Cardiac septum (tissue), 1 donor: ENCODE results near the gene RBM6. TPM values are rescaled to one million over a fixed set of nuclear protein-coding genes. Genes with fewer than 3 reads are reported as not detected.
A peak's percentile ranks its signal among the peaks of the same experiment; 100 is the strongest.
"Not testable (repeated sequence)": the region's sequence is repeated elsewhere in the genome, so short reads cannot be mapped to it uniquely, and the experiment has no call there.

Source experiments
- DNase-seq: peaks from one replicate; pipeline ENCODE4 v3.0.0-alpha.2; 2020; ENCODE audit warnings: low spot score
- intact Hi-C: fragments of 100-400 bp; cut with DNase I; formaldehyde crosslinking; loops from one replicate; pipeline ENCODE4 v1.14.0; 2022
- total RNA-seq: library from RNA; stranded (reverse); fragmentation: NEBNext Ultra II Directional; extraction: Animal tissue kit (Norgen Biotek cat#: 25700); gene quantifications from one replicate; pipeline ENCODE4 v1.2.1, GENCODE V29; 2021
- donor health status: DM: no; HTN: no; CAD: no.

Gene RBM6
- total RNA-seq, 1 donor from 2014 or later: 37.9 TPM

DNA sequence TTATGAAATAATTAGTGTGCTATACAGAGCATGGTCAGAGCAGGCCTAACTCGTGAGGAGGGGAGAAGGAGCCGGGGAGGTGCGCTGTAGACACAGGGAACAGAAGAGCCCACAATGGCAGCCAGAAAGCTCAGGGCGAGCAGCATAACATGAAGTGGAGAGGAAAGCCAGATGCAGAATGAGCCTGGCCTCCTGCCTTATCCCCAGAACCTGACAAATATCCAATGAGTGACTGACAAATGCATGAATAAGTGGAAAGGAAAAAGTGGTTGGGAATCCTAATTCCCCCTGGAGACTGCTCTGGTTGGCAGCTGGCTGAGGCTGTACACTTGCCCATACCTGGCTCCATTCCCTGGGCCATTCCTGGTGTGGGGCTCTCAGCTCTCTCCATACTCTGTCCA is 27.1 kb upstream of the RBM6 start:
- intact Hi-C loops: no loop called here
- DNase-seq: no peak

- intact Hi-C loops: no loop called here
- DNase-seq: no peak
Observed at GRCh38 chr3:49914906-49915305, 25.0 kb upstream of the RBM6 start.

- no peak for DNase-seq
- intact Hi-C loops: no loop called here
Observed at GRCh38 chr3:49916686-49917085, 23.3 kb upstream of the RBM6 start.

- DNase-seq, intact Hi-C loops: not testable (repeated sequence)
Observed at GRCh38 chr3:49917806-49918590, 22.0 kb upstream of the RBM6 start.

GRCh38 chr3:49924683-49925082 is 15.3 kb upstream of the RBM6 start:
- intact Hi-C loops: no loop called here
- DNase-seq: no peak

DNA sequence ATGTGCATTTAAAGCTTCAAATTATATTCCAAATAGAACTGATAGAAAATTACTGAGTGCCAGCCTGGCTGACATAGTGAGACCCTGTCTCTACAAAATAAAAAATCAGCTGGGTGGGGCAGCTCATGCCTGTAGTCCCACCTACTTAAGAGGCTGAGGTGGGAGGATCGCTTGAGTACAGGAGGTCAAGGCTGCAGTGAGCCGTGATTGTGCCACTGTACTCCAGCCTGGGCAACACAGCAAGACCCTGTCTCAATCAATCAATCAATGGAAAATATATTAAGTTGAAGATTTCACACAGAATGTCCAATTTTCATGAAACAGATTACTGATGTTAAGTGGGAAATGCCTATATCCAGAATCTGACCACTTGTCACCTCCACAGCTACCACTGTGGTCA is 14.5 kb upstream of the RBM6 start:
- intact Hi-C loops: no loop called here
- DNase-seq: no peak

- intact Hi-C loops: no loop called here
- DNase-seq: no peak
Observed at GRCh38 chr3:49926117-49926728, 13.7 kb upstream of the RBM6 start.

GRCh38 chr3:49927798-49928197 is 12.2 kb upstream of the RBM6 start:
- intact Hi-C loops: no loop called here
- no peak for DNase-seq

DNA sequence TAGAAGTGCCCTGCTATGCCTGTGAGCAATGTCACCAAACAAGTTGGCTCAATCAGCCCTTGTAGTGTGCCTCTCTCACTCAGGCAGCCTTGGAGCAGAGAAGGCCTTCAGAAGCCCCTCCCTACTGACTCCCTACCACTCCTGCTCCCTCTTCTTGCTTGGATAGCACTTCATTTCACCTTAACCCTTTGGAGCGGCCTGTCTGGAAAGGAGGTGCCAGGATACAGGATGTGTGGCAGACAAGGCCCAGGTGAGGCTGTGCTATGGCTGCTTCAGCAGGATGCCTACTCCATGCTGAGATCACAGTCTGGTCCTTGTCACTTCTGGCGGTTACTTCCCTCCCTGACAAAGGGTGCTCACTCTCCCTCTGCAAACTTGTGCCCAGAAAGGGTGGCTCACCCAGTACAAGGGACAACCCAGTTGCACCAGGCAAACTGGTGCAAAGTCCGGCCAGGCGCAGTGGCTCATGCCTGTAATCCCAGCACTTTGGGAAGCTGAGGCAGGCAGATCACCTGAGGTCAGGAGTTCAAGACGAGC is 11.4 kb upstream of the RBM6 start:
- no peak for DNase-seq
- intact Hi-C loops: loop anchor here (1.0 kb wide), 1 partner anchor 12 kb away; the partner anchor contains the start of gene RBM6

- intact Hi-C loops: loop anchor here (1.0 kb wide), 1 partner anchor 11 kb away; the partner anchor contains the start of gene RBM6
- peak; percentile 98 for DNase-seq
Observed at GRCh38 chr3:49929291-49930167, 10.4 kb upstream of the RBM6 start, which contains the start of gene MON1A. MON1A (minus strand) TSS chr3:49929811; CDS start chr3:49913346, 16,465 bp downstream.

DNA sequence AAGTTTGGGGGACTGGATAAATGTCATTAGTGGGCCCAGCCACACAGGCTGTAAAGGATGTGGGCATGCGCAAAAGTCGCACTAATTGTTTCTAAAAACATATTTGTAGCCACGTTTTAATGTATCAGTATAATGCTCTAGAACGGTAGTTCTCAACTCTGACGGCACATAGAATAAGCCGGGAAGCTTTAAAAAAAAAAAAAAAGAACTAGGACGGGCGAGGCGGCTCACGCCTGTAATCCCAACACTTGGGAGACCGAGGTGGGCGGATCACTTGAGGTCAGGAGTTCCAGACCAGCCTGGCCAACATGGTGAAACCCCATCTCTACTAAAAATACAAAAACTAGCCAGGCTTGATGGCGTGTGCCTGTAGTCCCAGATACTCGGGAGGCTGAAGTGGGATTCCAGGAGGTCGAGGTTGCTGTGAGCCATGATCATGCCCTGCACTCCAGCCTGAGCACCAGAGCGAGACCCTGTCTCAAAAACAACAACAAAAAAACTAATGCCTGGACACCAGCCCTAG is 9.7 kb upstream of the RBM6 start:
- DNase-seq: no peak
- intact Hi-C loops: no loop called here

GRCh38 chr3:49930922-49931321 is 9.0 kb upstream of the RBM6 start:
- DNase-seq: no peak
- intact Hi-C loops: no loop called here

DNA sequence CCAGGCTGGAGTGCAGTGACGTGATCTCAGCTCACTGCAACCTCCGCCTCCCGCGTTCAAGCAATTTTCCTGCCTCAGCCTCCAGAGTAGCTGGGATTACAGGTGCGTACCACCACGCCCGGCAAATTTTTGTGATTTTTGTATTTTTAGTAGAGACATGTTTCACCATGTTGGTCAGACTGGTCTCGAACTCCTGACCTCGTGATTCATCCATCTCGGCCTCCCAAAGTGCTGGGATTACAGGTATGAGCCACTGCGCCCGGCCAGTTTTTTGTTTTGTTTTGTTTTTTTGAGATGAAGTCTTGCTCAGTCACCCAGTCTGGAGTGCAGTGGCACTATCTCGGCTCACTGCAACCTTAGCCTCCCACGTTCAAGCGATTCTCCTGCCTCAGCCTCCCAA is 7.7 kb upstream of the RBM6 start:
- intact Hi-C loops, DNase-seq: not testable (repeated sequence)

DNA sequence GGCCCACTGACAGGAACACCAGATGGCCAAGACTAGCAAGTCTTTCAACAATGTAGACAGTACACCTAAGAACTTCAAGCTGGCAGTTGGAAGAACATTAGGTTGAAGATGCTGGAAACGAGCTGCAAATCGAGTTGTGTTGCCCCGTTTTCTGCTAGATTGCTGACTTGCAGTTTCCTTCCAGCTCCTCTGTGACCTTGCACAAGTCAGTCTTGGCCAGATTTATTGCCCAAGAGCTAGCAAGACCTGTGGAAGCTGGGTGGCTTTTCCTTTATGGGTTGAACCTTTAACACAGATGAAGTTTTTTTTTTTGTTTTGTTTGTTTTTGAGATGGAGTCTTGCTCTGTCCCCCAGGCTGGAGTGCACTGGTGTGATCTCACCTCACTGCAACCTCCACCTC is 2.9 kb upstream of the RBM6 start:
- DNase-seq: no peak
- intact Hi-C loops: no loop called here

DNA sequence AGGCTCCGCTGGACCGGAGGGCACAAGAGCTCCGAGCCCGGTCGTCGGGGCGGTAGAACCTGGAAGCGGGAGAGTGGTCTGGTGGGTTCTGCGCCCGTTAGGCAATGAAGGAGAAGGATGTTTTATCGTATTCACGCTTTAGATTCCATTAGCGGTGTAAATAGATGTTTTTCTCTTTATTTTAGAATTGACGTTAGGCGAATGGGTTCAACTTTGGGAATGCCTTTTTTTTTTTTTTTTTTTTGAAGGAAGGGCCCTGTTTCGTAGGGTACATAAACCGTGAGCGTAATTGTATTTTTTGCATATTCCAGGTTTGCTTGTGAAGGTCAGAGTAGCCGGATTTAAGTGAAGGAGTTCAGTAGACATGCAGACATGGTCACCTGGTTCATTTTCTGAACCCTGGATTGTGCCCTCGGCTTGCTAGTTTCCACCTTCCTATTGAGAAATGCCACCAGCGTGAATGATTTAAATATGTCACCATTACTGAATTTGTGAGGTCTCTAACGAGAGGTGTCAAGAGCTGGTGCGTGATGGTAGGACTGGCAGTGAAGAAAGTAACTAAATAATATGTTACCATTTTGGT is 808 bp downstream of the RBM6 start:
- intact Hi-C loops: loop anchor here (1.0 to 10.0 kb wide), 2 partner anchors 11 to 144 kb away; partner anchors contain the start of genes MON1A and RBM5
- DNase-seq: no peak

- no peak for DNase-seq
- intact Hi-C loops: loop anchor here (10.0 kb wide), 1 partner anchor 142 kb away; the partner anchor contains the start of gene RBM5
Observed at GRCh38 chr3:49942651-49943050, 2.7 kb downstream of the RBM6 start.

DNA sequence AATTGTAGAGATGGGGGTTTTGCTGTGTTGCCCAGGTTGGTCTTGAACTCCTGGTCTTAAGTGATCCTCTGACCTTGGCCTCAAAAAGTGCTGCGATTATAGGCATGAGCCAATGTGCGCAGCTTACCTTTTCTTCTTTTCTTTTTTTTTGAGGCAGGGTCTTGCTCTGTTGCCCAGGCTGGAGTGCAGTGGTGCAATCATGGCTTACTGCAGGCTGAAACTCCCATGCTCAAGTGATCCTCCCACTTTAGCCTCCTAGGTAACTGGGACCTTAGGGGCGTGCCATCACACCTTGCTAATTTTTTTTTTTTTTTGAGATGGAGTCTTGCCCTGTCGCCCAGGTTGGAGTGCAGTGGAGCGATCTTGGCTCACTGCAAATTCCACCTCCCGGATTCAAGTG is 13.0 kb downstream of the RBM6 start:
- no peak for DNase-seq
- intact Hi-C loops: no loop called here

GRCh38 chr3:49955636-49956035 is 15.7 kb downstream of the RBM6 start:
- no peak for DNase-seq
- intact Hi-C loops: no loop called here
